OCI-LY3 (cell line): Measurements from ENCODE around the gene RPL21.
A peak's percentile ranks its signal among the peaks of the same experiment; 100 is the strongest.

Experiments
- H2AFZ ChIP-seq: fragments of 200-600, 300-600 bp; shearing (Covaris generic); 2 replicates; pipeline ENCODE4 v1.6.0; 2014; ENCODE audit warnings: antibody characterized with exemption, low read depth, low read length
- H3K27ac ChIP-seq: fragments of 200-600, 300-600 bp; sonication (generic); 2 replicates; pipeline ENCODE4 v1.5.1; 2014; ENCODE audit warnings: mild to moderate bottlenecking, low read length, moderate library complexity, mixed read lengths
- H3K27me3 ChIP-seq: fragments of 200-600, 300-600 bp; sonication (generic); 2 replicates; pipeline ENCODE4 v1.6.1; 2014; ENCODE audit warnings: low read depth, low read length, mixed read lengths
- H3K36me3 ChIP-seq: fragments of 200-600, 300-600 bp; sonication (generic); replicated peaks from 2 replicates; pipeline ENCODE3; 2014; ENCODE audit warnings: low read depth, low read length, mixed read lengths
- H3K4me1 ChIP-seq: fragments of 300-600, 200-600 bp; sonication (generic); 2 replicates; pipeline ENCODE4 v1.6.1; 2014; ENCODE audit warnings: low read length, mixed read lengths
- H3K4me2 ChIP-seq: fragments of 200-600, 300-600 bp; sonication (generic); 2 replicates; pipeline ENCODE4 v1.6.1; 2014; ENCODE audit warnings: low read length, mixed read lengths
- H3K4me3 ChIP-seq: fragments of 300-600, 200-600 bp; sonication (generic); 2 replicates; pipeline ENCODE4 v1.5.1; 2014; ENCODE audit warnings: antibody characterized with exemption, mild to moderate bottlenecking, low read length, moderate library complexity
- H3K79me2 ChIP-seq: fragments of 300-600, 200-600 bp; shearing (Covaris generic); 2 replicates; pipeline ENCODE4 v1.6.1; 2014; ENCODE audit warnings: mild to moderate bottlenecking, low read length, mixed read lengths
- H3K9ac ChIP-seq: fragments of 300-600, 200-600 bp; shearing (Covaris generic); 2 replicates; pipeline ENCODE4 v1.6.0; 2014; ENCODE audit warnings: mild to moderate bottlenecking, low read length, moderate library complexity
- H3K9me3 ChIP-seq: fragments of 200-600, 300-600 bp; shearing (Covaris generic); 2 replicates; pipeline ENCODE4 v1.6.1; 2014; ENCODE audit warnings: low read length, mixed read lengths; ENCODE audit not compliant: insufficient read depth
- H4K20me1 ChIP-seq: fragments of 200-600, 300-600 bp; sonication (generic); 2 replicates; pipeline ENCODE4 v1.6.1; 2016; ENCODE audit warnings: low read length, mixed read lengths; ENCODE audit not compliant: insufficient read depth
- CTCF ChIP-seq: fragments of 200-600, 300-600 bp; sonication (generic); IDR thresholded peaks from 2 replicates; pipeline ENCODE4 v1.5.1; 2014; ENCODE audit warnings: antibody characterized with exemption, low read length, low read depth
- EZH2phosphoT487 ChIP-seq: fragments of 200-600 bp; shearing (Covaris generic); IDR thresholded peaks from 2 replicates; pipeline ENCODE4 v1.6.1; 2018; ENCODE audit warnings: antibody characterized with exemption, mixed run types, low read depth

RPL21 gene

GRCh38 chr13:27251166-27252091 is at the start of gene RPL21:
Gene RPL21, plus strand, starts transcription at chr13:27251558. Its CDS starts 2,219 bp downstream, at chr13:27253777.
- H3K27me3 ChIP-seq = no peaks in the 10 kb centered on the region
- H3K36me3 ChIP-seq = peaks cover 41% of the 10 kb centered on the region
- peaks cover 68% of the 10 kb centered on the region for H3K79me2 ChIP-seq
- peaks cover 31% of the 10 kb centered on the region for H4K20me1 ChIP-seq
- H3K9me3 ChIP-seq = no peaks in the 10 kb centered on the region
- H3K4me1 ChIP-seq = peaks cover 25% of the 10 kb centered on the region
- TF ChIP-seq EZH2phosphoT487 (no peak), CTCF (no peak)
- peak within 1 kb of the TSS; percentile 94 for H3K4me3 ChIP-seq
- H2AFZ ChIP-seq = peak within 1 kb of the TSS; percentile 57
- peak within 1 kb of the TSS; percentile 96 for H3K9ac ChIP-seq
- peak within 1 kb of the TSS; percentile 77 for H3K27ac ChIP-seq
- peak within 1 kb of the TSS; percentile 98 for H3K4me2 ChIP-seq

- H4K20me1 ChIP-seq = no peaks in the 10 kb centered on the region
- H3K27me3 ChIP-seq = 0 out of 2 replicates have a peak, but pooled peaks cover 3% of the 10 kb centered on the region
- TF ChIP-seq EZH2phosphoT487 = no peak
- TF ChIP-seq CTCF = no peak
- H3K36me3 ChIP-seq = no peaks in the 10 kb centered on the region
- H3K4me2 ChIP-seq = no peak overlapping the region
- no peak overlapping the region for H3K27ac ChIP-seq
- no peak overlapping the region for H3K4me3 ChIP-seq
- H3K9me3 ChIP-seq = no peaks in the 10 kb centered on the region
- no peak overlapping the region for H3K9ac ChIP-seq
- no peaks in the 10 kb centered on the region for H3K79me2 ChIP-seq
- H2AFZ ChIP-seq = no peak overlapping the region
- H3K4me1 ChIP-seq = no peaks in the 10 kb centered on the region
Measured at GRCh38 chr13:27201661-27202060, 49.7 kb upstream of the RPL21 start.

GRCh38 chr13:27203186-27203585 is 48.2 kb upstream of the RPL21 start:
- Histone ChIP-seq H2AFZ (no peak overlapping the region), H3K4me2 (no peak overlapping the region)
- TF ChIP-seq CTCF (no peak), EZH2phosphoT487 (no peak)

GRCh38 chr13:27203854-27204253 is 47.5 kb upstream of the RPL21 start:
- Histone ChIP-seq H3K27me3 (0 out of 2 replicates have a peak, but pooled peaks cover 3% of the 10 kb centered on the region), H3K4me2 (no peak overlapping the region), H3K4me1 (no peaks in the 10 kb centered on the region), H3K4me3 (no peak overlapping the region), H2AFZ (no peak overlapping the region), H3K27ac (no peak overlapping the region), H3K9me3 (no peaks in the 10 kb centered on the region), H3K9ac (no peak overlapping the region), H3K36me3 (no peaks in the 10 kb centered on the region), H4K20me1 (no peaks in the 10 kb centered on the region), H3K79me2 (no peaks in the 10 kb centered on the region)
- TF ChIP-seq EZH2phosphoT487 (no peak), CTCF (peak; percentile 48)

More at GRCh38 chr13:27203186-27203585, 48.2 kb upstream of the RPL21 start:
- Histone ChIP-seq H3K4me3 (no peak overlapping the region), H3K9me3 (no peaks in the 10 kb centered on the region), H3K27me3 (0 out of 2 replicates have a peak, but pooled peaks cover 3% of the 10 kb centered on the region), H3K27ac (no peak overlapping the region), H3K36me3 (no peaks in the 10 kb centered on the region), H4K20me1 (no peaks in the 10 kb centered on the region), H3K9ac (no peak overlapping the region), H3K79me2 (no peaks in the 10 kb centered on the region), H3K4me1 (no peaks in the 10 kb centered on the region)
